Erythroblast (primary cell): Measurements from ENCODE around the gene ANTXR2.

ENCODE experiments used
- GATA1 ChIP-seq: IDR thresholded peaks from 2 replicates; pipeline ENCODE4 v1.6.1; 2011; ENCODE audit warnings: low read depth, mild to moderate bottlenecking, control low read depth, low read length, moderate library complexity
- POLR2A ChIP-seq: IDR thresholded peaks from 2 replicates; pipeline ENCODE4 v1.6.1; 2011; ENCODE audit warnings: mild to moderate bottlenecking, low read length

DNA sequence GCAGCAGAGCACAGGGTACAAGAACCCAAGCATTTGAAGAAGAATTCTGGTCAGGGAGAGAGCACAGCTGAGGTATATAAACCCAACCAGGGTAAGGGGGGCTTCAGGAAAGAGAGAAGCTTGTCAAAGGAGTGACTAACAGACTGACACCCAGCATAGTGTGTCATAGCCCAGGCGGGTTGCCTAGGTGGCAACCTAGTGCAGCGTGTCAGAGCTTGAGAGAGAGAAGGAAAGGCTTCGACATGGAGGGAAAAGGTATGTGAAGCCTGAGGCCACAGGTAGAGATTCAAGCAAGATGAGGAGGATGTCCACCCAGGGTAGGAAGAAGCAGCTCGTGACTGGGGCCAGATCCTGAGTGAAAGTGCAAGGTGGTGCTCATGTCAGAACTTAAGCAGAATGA lies 8.5 kb upstream of the ANTXR2 start:
- TF ChIP-seq POLR2A (no peak), GATA1 (no peak)
